SK-N-SH (cell line): Measurements from ENCODE around the gene C20orf141. TPM values are rescaled to one million over a fixed set of nuclear protein-coding genes. Genes with fewer than 3 reads are reported as not detected.
A peak's percentile ranks its signal among the peaks of the same experiment; 100 is the strongest.

Source experiments
- CTCF ChIA-PET: fragments of 300-600, 350-600 bp; formaldehyde crosslinking; extraction: SDS; loops from one replicate; lab custom pipeline; 2021; lab: Yijun Ruan, JAX
- POLR2A ChIA-PET: fragments of 350-600 bp; sonication (Branson Sonifier 250); formaldehyde crosslinking; extraction: SDS; loops from one replicate; lab custom pipeline; 2020; ENCODE audit warnings: antibody characterized with exemption, inconsistent platforms; lab: Yijun Ruan, JAX
- DNase-seq: peaks from one replicate; pipeline ENCODE4 v3.0.0; 2012
- H2AFZ ChIP-seq: fragments of 200-600 bp; sonication (generic); 2 replicates; pipeline ENCODE4 v1.8.1; 2016; ENCODE audit warnings: antibody characterized with exemption, mild to moderate bottlenecking, low read depth
- H3F3A ChIP-seq: fragments of 200-600 bp; sonication (generic); replicated peaks from 2 replicates; pipeline ENCODE3; 2016; ENCODE audit warnings: antibody characterized with exemption, mild to moderate bottlenecking; ENCODE audit not compliant: insufficient read depth
- H3K27ac ChIP-seq, 2 experiments: fragments of 200-500 bp in 1 of 2; fragments of 200-600 bp in 1 of 2; sonication (Bioruptor generic) in 1 of 2; sonication (generic), shearing (Covaris generic) in 1 of 2; 2 replicates each; pipeline versions ENCODE4 v1.5.1 to v1.6.1; 2014 to 2016; ENCODE audit warnings: low read depth in 2 of 2, inconsistent platforms in 1 of 2, low read length in 1 of 2, mild to moderate bottlenecking in 1 of 2, mixed read lengths in 1 of 2
- H3K27me3 ChIP-seq: fragments of 200-600 bp; sonication (generic), shearing (Covaris generic); 2 replicates; pipeline ENCODE4 v1.6.1; 2016; ENCODE audit warnings: mixed run types; ENCODE audit not compliant: insufficient read depth
- H3K36me3 ChIP-seq, 2 experiments: fragments of 200-500 bp in 1 of 2; fragments of 200-600 bp in 1 of 2; sonication (Bioruptor generic) in 1 of 2; sonication (generic) in 1 of 2; replicated peaks in 1 of 2; 2 replicates each; pipeline versions ENCODE3 to v1.5.1; 2014 to 2016; ENCODE audit warnings: low read length in 1 of 2, mild to moderate bottlenecking in 1 of 2; ENCODE audit not compliant: insufficient read depth in 2 of 2, control insufficient read depth in 1 of 2
- H3K4me1 ChIP-seq, 2 experiments: fragments of 200-500 bp in 1 of 2; fragments of 200-600 bp in 1 of 2; sonication (Bioruptor generic) in 1 of 2; sonication (generic), shearing (Covaris generic) in 1 of 2; 2 replicates each; pipeline versions ENCODE4 v1.5.1 to v1.6.1; 2014 to 2016; ENCODE audit warnings: low read depth in 1 of 2, low read length in 1 of 2, mixed run types in 1 of 2; ENCODE audit not compliant: insufficient read depth in 2 of 2, control insufficient read depth in 1 of 2
- H3K4me2 ChIP-seq: fragments of 200-600 bp; sonication (generic), shearing (Covaris generic); 2 replicates; pipeline ENCODE4 v1.6.1; 2017; ENCODE audit warnings: mixed run types
- H3K4me3 ChIP-seq, 2 experiments: fragments of 200-500 bp in 1 of 2; fragments of 200-600 bp in 1 of 2; sonication (Bioruptor generic) in 1 of 2; sonication (generic), shearing (Covaris generic) in 1 of 2; 2 replicates each; pipeline versions ENCODE4 v1.5.1 to v1.8.1; 2014 to 2016; ENCODE audit warnings: low read depth in 2 of 2, inconsistent platforms in 1 of 2, low read length in 1 of 2, mild to moderate bottlenecking in 1 of 2, mixed read lengths in 1 of 2, moderate library complexity in 1 of 2
- H3K79me2 ChIP-seq: fragments of 200-600 bp; sonication (generic); 2 replicates; pipeline ENCODE4 v1.8.1; 2017; ENCODE audit warnings: mild to moderate bottlenecking; ENCODE audit not compliant: insufficient read depth
- H3K9ac ChIP-seq: fragments of 200-600 bp; sonication (generic); 2 replicates; pipeline ENCODE4 v1.6.1; 2017; ENCODE audit warnings: mixed run types
- H3K9me2 ChIP-seq: fragments of 200-600 bp; sonication (generic); 2 replicates; pipeline ENCODE4 v1.6.1; 2017; ENCODE audit warnings: mixed run types
- H3K9me3 ChIP-seq: fragments of 200-600 bp; sonication (generic); 2 replicates; pipeline ENCODE4 v1.6.1; 2017; ENCODE audit warnings: mixed run types, mild to moderate bottlenecking, moderate library complexity
- H4K20me1 ChIP-seq: fragments of 200-600 bp; sonication (generic); 2 replicates; pipeline ENCODE4 v1.6.1; 2017; ENCODE audit warnings: mild to moderate bottlenecking, mixed run types; ENCODE audit not compliant: insufficient read depth
- CHD2 ChIP-seq: fragments of 150-350 bp; IDR thresholded peaks from 2 replicates; pipeline ENCODE4 v1.6.1; 2018; ENCODE audit warnings: low read length; ENCODE audit not compliant: partially characterized antibody
- EP300 ChIP-seq, 2 experiments: IDR thresholded peaks; 2 replicates each; pipeline versions ENCODE4 v1.4.0 to v1.6.1; 2012; ENCODE audit warnings: borderline replicate concordance in 1 of 2, low read depth in 1 of 2, low read length in 1 of 2
- FOSL2 ChIP-seq: IDR thresholded peaks from 2 replicates; pipeline ENCODE4 v1.4.0; 2012; ENCODE audit warnings: low read depth, mild to moderate bottlenecking, moderate library complexity, borderline replicate concordance
- GABPA ChIP-seq: IDR thresholded peaks from 2 replicates; pipeline ENCODE4 v1.4.0; 2012; ENCODE audit warnings: low read depth, mild to moderate bottlenecking
- POLR2AphosphoS5 ChIP-seq: IDR thresholded peaks from 2 replicates; pipeline ENCODE4 v1.6.1; 2012; ENCODE audit warnings: low read depth, low read length
- SIN3A ChIP-seq: IDR thresholded peaks from 2 replicates; pipeline ENCODE4 v1.6.1; 2012; ENCODE audit warnings: low read depth, mild to moderate bottlenecking, low read length, moderate library complexity, borderline replicate concordance
- SMC3 ChIP-seq: IDR thresholded peaks from 2 replicates; pipeline ENCODE4 v1.6.1; 2012; ENCODE audit warnings: low read depth, low read length, improper control_type of control experiment
- TAF1 ChIP-seq: IDR thresholded peaks from 2 replicates; pipeline ENCODE4 v1.6.1; 2012; ENCODE audit warnings: low read depth, mild to moderate bottlenecking, low read length, moderate library complexity, borderline replicate concordance
- WGBS: methylation state at CpG from one replicate; pipeline ENCODE4 v1.1.6; 2017; ENCODE audit warnings: low lambda C conversion rate; 5-methylcytosine and 5-hydroxymethylcytosine counted together
- polyA plus RNA-seq, 3 experiments: library from polyadenylated mRNA; depleted of rRNA; stranded (reverse); fragments of >200 nt; gene quantifications; 2 replicates each; pipeline ENCODE4 v1.2.3, GENCODE V29; 2012
- TF ChIP-seq, protein P1 (sequence below): IDR thresholded peaks from 2 replicates; pipeline ENCODE4 v1.4.0; 2012; ENCODE audit warnings: low read depth, borderline replicate concordance

The C20orf141 gene
- polyA plus RNA-seq, 1 of the 3 experiments (the other 2 are of a cell fraction), result 1.2 TPM

DNA sequence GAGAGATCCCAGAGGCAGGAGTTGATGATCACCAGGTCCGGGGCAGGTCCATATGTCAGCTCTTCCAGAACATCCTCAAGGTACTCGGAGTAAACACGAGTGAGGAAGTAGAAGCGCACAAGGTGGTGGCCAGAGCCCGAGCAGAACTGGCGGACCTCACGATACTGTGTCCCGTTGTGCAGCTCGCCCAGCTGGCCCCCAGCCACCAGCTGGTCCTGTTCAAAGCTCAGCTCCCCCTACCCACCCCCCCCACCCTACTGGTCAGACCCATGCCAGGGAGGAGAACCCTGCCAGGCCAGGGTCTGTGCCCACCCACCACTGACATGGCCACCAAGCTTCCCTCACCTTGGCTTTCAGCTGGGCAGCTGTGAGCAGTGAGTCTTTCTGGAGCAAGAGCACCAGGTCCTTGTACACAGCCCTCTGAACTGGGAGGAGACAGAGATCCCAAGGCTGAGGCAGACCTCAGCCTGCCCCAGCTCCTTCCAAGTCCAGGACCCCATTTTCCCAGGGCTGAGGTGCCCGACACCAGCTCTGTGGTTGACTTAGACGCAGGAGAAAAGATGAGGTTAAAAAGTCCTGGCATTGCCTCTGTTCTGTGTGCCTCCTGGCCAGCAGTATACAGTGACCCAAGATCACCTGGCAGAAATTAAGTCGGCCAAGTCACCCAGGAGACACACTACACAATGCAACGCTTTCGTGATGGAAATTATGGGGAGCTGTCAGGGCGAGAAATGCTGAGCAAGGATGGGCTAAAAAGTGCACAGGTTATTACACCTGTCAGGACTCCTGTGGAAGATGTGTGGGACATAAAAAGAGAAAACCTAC is 24.3 kb downstream of the C20orf141 start:
- H3F3A ChIP-seq, result peaks cover 3% of the 10 kb centered on the region
- DNase-seq, result no peak
- peak overlapping the region in 1 of 2 experiments; percentile 93; a peak in 2 of 4 replicates for H3K4me3 ChIP-seq
- POLR2A ChIA-PET, result interaction anchor here (1.5 kb wide), 1 partner anchor 39 kb away, joined by 4 read pairs; the partner anchor contains the start of gene CPXM1
- no peaks in the 10 kb centered on the region for H3K9me3 ChIP-seq
- WGBS, result 100% methylated on average over 14 of the region's 15 CpGs
- H3K9me2 ChIP-seq, result no peaks in the 10 kb centered on the region
- H2AFZ ChIP-seq, result no peak overlapping the region
- H3K27ac ChIP-seq, result no peak overlapping the region
- H3K4me1 ChIP-seq, result peaks cover 9 to 18% of the 10 kb centered on the region in 2 experiments; a peak in 3 of 4 replicates
- no peaks in the 10 kb centered on the region for H3K27me3 ChIP-seq
- TF ChIP-seq CHD2 (no peak), GABPA (no peak), TAF1 (no peak), FOSL2 (no peak), EP300 (IDR thresholded peaks at IDR 0.05; ENCODE audit: borderline replicate concordance in 1 of 2, low read depth in 1 of 2, low read length in 1 of 2) (no peak)
- TF ChIP-seq, protein P1, sequence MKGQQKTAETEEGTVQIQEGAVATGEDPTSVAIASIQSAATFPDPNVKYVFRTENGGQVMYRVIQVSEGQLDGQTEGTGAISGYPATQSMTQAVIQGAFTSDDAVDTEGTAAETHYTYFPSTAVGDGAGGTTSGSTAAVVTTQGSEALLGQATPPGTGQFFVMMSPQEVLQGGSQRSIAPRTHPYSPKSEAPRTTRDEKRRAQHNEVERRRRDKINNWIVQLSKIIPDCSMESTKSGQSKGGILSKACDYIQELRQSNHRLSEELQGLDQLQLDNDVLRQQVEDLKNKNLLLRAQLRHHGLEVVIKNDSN, result no peak
- CTCF ChIA-PET, result interaction anchor here (0.9 to 3.8 kb wide), 3 partner anchors 13 to 34 kb away, joined by 3 to 12 read pairs (median 3); no protein-coding TSS in a partner anchor
- H3K36me3 ChIP-seq, result peaks cover 3 to 23% of the 10 kb centered on the region in 2 experiments
- H3K79me2 ChIP-seq, result peaks cover 34% of the 10 kb centered on the region; the same call in 1 of the 2 replicates
- H3K9ac ChIP-seq, result no peak overlapping the region
- H4K20me1 ChIP-seq, result no peaks in the 10 kb centered on the region
- H3K4me2 ChIP-seq, result peak overlapping the region; percentile 94

DNA sequence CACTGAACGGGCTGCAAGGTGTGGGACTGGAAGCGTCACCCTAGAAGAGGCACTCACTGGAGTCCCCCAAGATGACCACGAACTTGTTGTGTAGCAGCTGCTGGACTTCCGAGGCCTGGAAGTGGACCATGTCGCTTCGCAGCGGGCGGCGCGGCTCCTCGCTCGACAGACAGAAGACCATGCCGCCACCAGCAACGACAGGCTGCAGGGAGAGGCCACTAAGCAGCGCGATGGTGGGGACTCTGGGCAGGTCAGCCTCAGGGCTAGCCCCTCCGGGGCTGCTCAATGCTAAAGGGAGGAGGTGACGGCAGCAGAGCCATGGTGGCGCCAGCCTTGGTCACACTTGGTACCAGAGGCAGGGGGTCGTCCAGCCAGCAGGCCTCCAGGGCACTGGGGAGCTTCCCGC is 24.9 kb downstream of the C20orf141 start:
- peaks cover 7 to 23% of the 10 kb centered on the region in 2 experiments for H3K36me3 ChIP-seq
- no peaks in the 10 kb centered on the region for H3K9me3 ChIP-seq
- no peak for DNase-seq
- no peaks in the 10 kb centered on the region for H4K20me1 ChIP-seq
- H3F3A ChIP-seq, result peaks cover 3% of the 10 kb centered on the region
- peak overlapping the region; percentile 68 to 80; a peak in 2 of 4 replicates for H3K27ac ChIP-seq
- WGBS, result 88% methylated on average over 14 of the region's 21 CpGs
- ChIA-PET POLR2A (interaction anchor here (1.5 kb wide), 1 partner anchor 40 kb away, joined by 4 read pairs; the partner anchor contains the start of gene CPXM1), CTCF (interaction anchor here (0.9 to 3.8 kb wide), 3 partner anchors 12 to 33 kb away, joined by 3 to 12 read pairs (median 3); no protein-coding TSS in a partner anchor)
- no peaks in the 10 kb centered on the region for H3K9me2 ChIP-seq
- peak overlapping the region; percentile 89 to 93 for H3K4me3 ChIP-seq
- H3K79me2 ChIP-seq, result peaks cover 39% of the 10 kb centered on the region; the same call in 1 of the 2 replicates
- H3K4me1 ChIP-seq, result peaks cover 9 to 18% of the 10 kb centered on the region in 2 experiments; a peak in 3 of 4 replicates
- TF ChIP-seq SIN3A (no peak), POLR2AphosphoS5 (no peak), SMC3 (no peak)
- H3K27me3 ChIP-seq, result no peaks in the 10 kb centered on the region
- peak overlapping the region; percentile 94 for H3K4me2 ChIP-seq
- peak overlapping the region; percentile 88; the same call in 1 of the 2 replicates for H3K9ac ChIP-seq
- H2AFZ ChIP-seq, result peak overlapping the region; percentile 100
